Measurements from ENCODE around the gene ANKRD63. TPM values are rescaled to one million over a fixed set of nuclear protein-coding genes. Genes with fewer than 3 reads are reported as not detected.

Gene ANKRD63
- total and polyA plus RNA-seq, 2 of the 8 experiments (the other 6 are each of a cell fraction or from before 2014, with no cell fraction given): 0.18 to 0.26 TPM

DNA sequence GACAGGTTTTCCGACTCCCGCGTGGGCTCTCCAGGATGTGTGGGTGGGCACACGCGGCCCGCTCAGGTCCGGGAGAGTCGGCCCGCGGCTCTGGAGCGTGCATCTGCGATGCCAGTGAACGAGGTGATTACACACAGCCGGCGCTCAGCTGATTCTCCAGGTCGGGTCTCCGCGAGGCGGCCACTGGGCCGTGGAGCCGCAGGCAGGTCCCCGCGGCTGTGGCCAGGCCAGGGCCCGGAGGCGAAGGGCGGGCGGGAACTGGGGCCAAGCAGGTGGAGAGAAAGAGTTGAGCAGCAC is 30.8 kb downstream of the ANKRD63 start:
- no peak overlapping the region for H2BK5ac ChIP-seq (ENCODE audit: low read depth, low read length)
- peak overlapping the region; percentile 87 for H4K8ac ChIP-seq (ENCODE audit: extremely low read depth, insufficient read depth, low read length)
- FAIRE-seq (no peak), DNase-seq (ENCODE audit: low read depth in 1 of 2, low spot score in 2 of 2) (peak in 1 of 2 experiments; percentile 67)
- peaks cover 0 to 10% (median 7%) of the 10 kb centered on the region in 4 experiments; a peak in 5 of 7 replicates for H3K4me1 ChIP-seq (replicated peaks in 1 of 4; ENCODE audit: control insufficient read depth in 3 of 4, insufficient read depth in 4 of 4, low read length in 3 of 4)
- peak overlapping the region; percentile 70 to 93 for H3K4me2 ChIP-seq (ENCODE audit: insufficient read depth in 1 of 2, low read depth in 2 of 2, low read length in 2 of 2)
- H2BK12ac ChIP-seq (ENCODE audit: low read depth, low read length): peak overlapping the region; percentile 50; the same call in 1 of the 2 replicates
- no peak overlapping the region for H4K91ac ChIP-seq (replicated peaks; ENCODE audit: insufficient read length, low read length)
- H2BK120ac ChIP-seq (replicated peaks; ENCODE audit: low read depth, low read length): no peak overlapping the region
- peak overlapping the region; percentile 61; the same call in 1 of the 2 replicates for H2BK15ac ChIP-seq (ENCODE audit: low read length)
- peaks cover 7% of the 10 kb centered on the region; the same call in 1 of the 2 replicates for H3K23me2 ChIP-seq (ENCODE audit: low read depth, low read length)
- 38% methylated on average over 26 of the region's 27 CpGs; no CpG with 5 or more reads in 1 of the 2 experiments for WGBS, 2 experiments (ENCODE audit: extremely low coverage in 1 of 2, insufficient coverage in 1 of 2, insufficient read length in 1 of 2, insufficient replicate concordance in 2 of 2, low coverage in 1 of 2, low lambda C conversion rate in 2 of 2, missing lambda C conversion rate in 1 of 2)
- peak overlapping the region; percentile 50 to 71 (median 54) for H3K4me3 ChIP-seq (ENCODE audit: extremely low read depth in 1 of 4, insufficient read depth in 2 of 4, low read depth in 3 of 4, low read length in 4 of 4)
- no peak overlapping the region for H3K14ac ChIP-seq (ENCODE audit: insufficient read length)
- H2AFZ ChIP-seq (ENCODE audit: low read length): peak overlapping the region; percentile 20; the same call in 1 of the 2 replicates
- POLR2A ChIA-PET (ENCODE audit: partially characterized antibody): interaction anchor here (0.6 to 6.7 kb wide), 6 partner anchors 12 to 41 kb away, joined by 3 to 47 read pairs (median 4); partner anchors contain the start of gene PAK6
- H3K27me3 ChIP-seq (replicated peaks in 1 of 4; ENCODE audit: control insufficient read depth in 3 of 4, extremely low read depth in 1 of 4, insufficient read depth in 3 of 4, low read length in 3 of 4): peaks cover 11 to 41% (median 32%) of the 10 kb centered on the region in 4 experiments
- peak overlapping the region; percentile 48; the same call in 1 of the 2 replicates for H3K18ac ChIP-seq (ENCODE audit: extremely low read depth, low read length)
- H4K20me1 ChIP-seq (replicated peaks in 1 of 2; ENCODE audit: control insufficient read depth in 1 of 2, insufficient read depth in 2 of 2, low read length in 2 of 2): no peaks in the 10 kb centered on the region
- no peaks in the 10 kb centered on the region for H3K79me2 ChIP-seq (ENCODE audit: control insufficient read depth in 1 of 2, insufficient read depth in 2 of 2, low read length in 2 of 2)
- H3K9me3 ChIP-seq (ENCODE audit: insufficient read depth in 2 of 2, low read depth in 1 of 2, low read length in 1 of 2): no peaks in the 10 kb centered on the region
- no peaks in the 10 kb centered on the region for H3K36me3 ChIP-seq (ENCODE audit: control insufficient read depth in 2 of 4, insufficient read depth in 4 of 4, low read length in 3 of 4)
- no peak overlapping the region for H4K5ac ChIP-seq (ENCODE audit: insufficient read length, low read depth, low read length)
- TF ChIP-seq RFX5 (IDR thresholded peaks at IDR 0.05; ENCODE audit: borderline replicate concordance, low read depth, low read length) (no peak), EZH2 (IDR thresholded peaks at IDR 0.05; ENCODE audit: low read depth, low read length, severe bottlenecking) (peak; percentile 49)
- H3K56ac ChIP-seq (replicated peaks; ENCODE audit: insufficient read length, low read depth, low read length): no peak overlapping the region
- H3K23ac ChIP-seq (ENCODE audit: insufficient read length): no peak overlapping the region
- no peak overlapping the region for H3K4ac ChIP-seq (replicated peaks; ENCODE audit: insufficient read length, low read depth, low read length)
- H2BK20ac ChIP-seq (ENCODE audit: low read length): no peak overlapping the region
- no peak overlapping the region for H2AK5ac ChIP-seq (ENCODE audit: low read depth, low read length)
- H3K27ac ChIP-seq (ENCODE audit: low read depth, low read length): no peak overlapping the region
- H3K9ac ChIP-seq (replicated peaks in 1 of 4; ENCODE audit: extremely low read depth in 1 of 4, low read depth in 3 of 4, low read length in 3 of 4): no peak overlapping the region
- no peaks in the 10 kb centered on the region; the same call in 1 of the 2 replicates for H3K79me1 ChIP-seq (ENCODE audit: low read depth, low read length)
- CTCF ChIA-PET (ENCODE audit: partially characterized antibody): interaction anchor here (5.2 to 46.3 kb wide), 2 partner anchors 12 to 15 kb away, joined by 39 to 1340 read pairs; partner anchors contain the start of gene PAK6

All from H1 (cell line).